HFFc6 (cell line): Measurements from ENCODE around the gene BDP1. TPM values are rescaled to one million over a fixed set of nuclear protein-coding genes. Genes with fewer than 3 reads are reported as not detected.
"Not testable (repeated sequence)": the region's sequence is repeated elsewhere in the genome, so short reads cannot be mapped to it uniquely, and the experiment has no call there.

Experiments
- DNase-seq: peaks from one replicate; pipeline ENCODE4 v3.0.0-alpha.2; 2018
- H3K27ac Mint-ChIP-seq: 2 replicates; pipeline ENCODE4 v1.8.0; 2020; ENCODE audit warnings: mild to moderate bottlenecking, mixed read lengths
- H3K27me3 Mint-ChIP-seq: 2 replicates; pipeline ENCODE4 v1.8.0; 2021; ENCODE audit warnings: mild to moderate bottlenecking, moderate library complexity, mixed read lengths; ENCODE audit not compliant: insufficient read depth
- H3K36me3 Mint-ChIP-seq: 2 replicates; pipeline ENCODE4 v1.8.0; 2021; ENCODE audit warnings: low read depth, mixed read lengths
- H3K4me1 Mint-ChIP-seq: 2 replicates; pipeline ENCODE4 v1.8.0; 2020; ENCODE audit warnings: low read depth, mixed read lengths
- H3K4me3 Mint-ChIP-seq: 2 replicates; pipeline ENCODE4 v1.8.0; 2020; ENCODE audit warnings: mild to moderate bottlenecking, moderate library complexity, mixed read lengths
- H3K9me3 Mint-ChIP-seq: 2 replicates; pipeline ENCODE4 v1.8.0; 2020; ENCODE audit warnings: mild to moderate bottlenecking, mixed read lengths
- CTCF ChIP-seq: fragments of 200-600 bp; sonication (generic); IDR thresholded peaks from 2 replicates; pipeline ENCODE4 v1.5.0; 2021; ENCODE audit warnings: antibody characterized with exemption, mild to moderate bottlenecking
- long read RNA-seq: library from polyadenylated mRNA; unstranded; transcript quantifications from one replicate; pipeline ENCODE4 v2.0.0, GENCODE V29; 2019
- total RNA-seq, 6 experiments: library from RNA; stranded (reverse); fragmentation: NEBNext Ultra II Directional; extraction: Animal tissue kit (Norgen Biotek cat#: 25700); gene quantifications; 2 replicates in 1 of 6; 3 replicates in 5 of 6; pipeline ENCODE4 v1.2.3, GENCODE V29; 2021

BDP1 gene
- 10 to 100 TPM; 13.1 to 15.9 (median 14.8) TPM for total RNA-seq
- long read RNA-seq, partial matches to known transcripts: 19 of 23 reads
- long read RNA-seq, other reads (novel, unspliced or antisense): 4 of 23 reads

GRCh38 chr5:71455427-71456361, at the start of gene BDP1:
BDP1 (plus strand) TSS chr5:71455651; CDS start chr5:71455878, 227 bp downstream.
- TF ChIP-seq CTCF: peak; percentile 70
- Mint-ChIP-seq H3K36me3 (peaks cover 18% of the 10 kb centered on the region; the same call in 1 of the 2 replicates), H3K4me1 (peaks cover 24% of the 10 kb centered on the region), H3K27ac (peak within 1 kb of the TSS; percentile 97), H3K9me3 (no peaks in the 10 kb centered on the region), H3K27me3 (peaks cover 6% of the 10 kb centered on the region), H3K4me3 (peak within 1 kb of the TSS; percentile 97)
- DNase-seq: peak; percentile 92

- H3K9me3 Mint-ChIP-seq, H3K27ac Mint-ChIP-seq, DNase-seq, H3K36me3 Mint-ChIP-seq, H3K4me3 Mint-ChIP-seq, H3K27me3 Mint-ChIP-seq, H3K4me1 Mint-ChIP-seq: not testable (repeated sequence)
These were observed 45.4 kb upstream of the BDP1 start for GRCh38 chr5:71410088-71410487.

- not testable (repeated sequence) for DNase-seq, H3K27me3 Mint-ChIP-seq, H3K4me1 Mint-ChIP-seq, H3K4me3 Mint-ChIP-seq, H3K9me3 Mint-ChIP-seq, H3K27ac Mint-ChIP-seq, H3K36me3 Mint-ChIP-seq
These were observed 39.8 kb upstream of the BDP1 start for GRCh38 chr5:71415626-71416025.

- H3K36me3 Mint-ChIP-seq, H3K9me3 Mint-ChIP-seq, H3K27ac Mint-ChIP-seq, DNase-seq, H3K4me3 Mint-ChIP-seq, H3K27me3 Mint-ChIP-seq, H3K4me1 Mint-ChIP-seq: not testable (repeated sequence)
These were observed 37.4 kb upstream of the BDP1 start for GRCh38 chr5:71418026-71418425.

- H3K9me3 Mint-ChIP-seq, H3K36me3 Mint-ChIP-seq, DNase-seq, H3K4me1 Mint-ChIP-seq, H3K27ac Mint-ChIP-seq, H3K4me3 Mint-ChIP-seq: not testable (repeated sequence)
- peaks cover 15% of the 10 kb centered on the region for H3K27me3 Mint-ChIP-seq
These were observed 34.2 kb upstream of the BDP1 start for GRCh38 chr5:71421278-71421677.

GRCh38 chr5:71423896-71424295, 31.6 kb upstream of the BDP1 start:
- H3K9me3 Mint-ChIP-seq, H3K27ac Mint-ChIP-seq, H3K36me3 Mint-ChIP-seq, H3K4me3 Mint-ChIP-seq, DNase-seq, H3K4me1 Mint-ChIP-seq: not testable (repeated sequence)
- H3K27me3 Mint-ChIP-seq: peaks cover 14% of the 10 kb centered on the region

- H3K27me3 Mint-ChIP-seq: peaks cover 18% of the 10 kb centered on the region
- not testable (repeated sequence) for H3K4me1 Mint-ChIP-seq, DNase-seq, H3K36me3 Mint-ChIP-seq, H3K4me3 Mint-ChIP-seq, H3K27ac Mint-ChIP-seq, H3K9me3 Mint-ChIP-seq
These were observed 28.6 kb upstream of the BDP1 start for GRCh38 chr5:71426686-71427474.

GRCh38 chr5:71432410-71432809, 23.0 kb upstream of the BDP1 start:
- DNase-seq, H3K36me3 Mint-ChIP-seq, H3K9me3 Mint-ChIP-seq, H3K27ac Mint-ChIP-seq, H3K4me3 Mint-ChIP-seq, H3K4me1 Mint-ChIP-seq: not testable (repeated sequence)
- peaks cover 19% of the 10 kb centered on the region for H3K27me3 Mint-ChIP-seq

- H3K27me3 Mint-ChIP-seq: peaks cover 12% of the 10 kb centered on the region
- H3K27ac Mint-ChIP-seq, H3K9me3 Mint-ChIP-seq, DNase-seq, H3K36me3 Mint-ChIP-seq, H3K4me1 Mint-ChIP-seq, H3K4me3 Mint-ChIP-seq: not testable (repeated sequence)
These were observed 20.6 kb upstream of the BDP1 start for GRCh38 chr5:71434825-71435224.

GRCh38 chr5:71441564-71441963, 13.9 kb upstream of the BDP1 start:
- H3K36me3 Mint-ChIP-seq, H3K27ac Mint-ChIP-seq, H3K4me3 Mint-ChIP-seq, H3K9me3 Mint-ChIP-seq, H3K4me1 Mint-ChIP-seq, H3K27me3 Mint-ChIP-seq, DNase-seq: not testable (repeated sequence)

GRCh38 chr5:71443891-71444290, 11.6 kb upstream of the BDP1 start:
- H3K9me3 Mint-ChIP-seq, DNase-seq, H3K27me3 Mint-ChIP-seq, H3K27ac Mint-ChIP-seq, H3K36me3 Mint-ChIP-seq, H3K4me1 Mint-ChIP-seq, H3K4me3 Mint-ChIP-seq: not testable (repeated sequence)

GRCh38 chr5:71445015-71445414, 10.4 kb upstream of the BDP1 start:
- not testable (repeated sequence) for H3K36me3 Mint-ChIP-seq, H3K27me3 Mint-ChIP-seq, DNase-seq, H3K27ac Mint-ChIP-seq, H3K4me3 Mint-ChIP-seq, H3K4me1 Mint-ChIP-seq, H3K9me3 Mint-ChIP-seq
